K562 (cell line): Measurements from ENCODE around the gene NASP. TPM values are rescaled to one million over a fixed set of nuclear protein-coding genes. Genes with fewer than 3 reads are reported as not detected.

Experiments used
- BRD9 ChIP-seq: fragments of 450-650 bp; IDR thresholded peaks from 2 replicates; pipeline ENCODE4 v1.6.1; 2018; ENCODE audit warnings: low read depth; ENCODE audit not compliant: partially characterized antibody
- CCNT2 ChIP-seq: IDR thresholded peaks from 2 replicates; pipeline ENCODE4 v1.6.1; 2011; ENCODE audit warnings: borderline replicate concordance, low read depth, mild to moderate bottlenecking, moderate library complexity, mixed read lengths, low read length; ENCODE audit not compliant: insufficient read length; ENCODE audit errors: extremely low read depth
- CHD7 ChIP-seq: fragments of 200-600 bp; sonication (generic); IDR thresholded peaks from one replicate; pipeline ENCODE4 v1.6.1; 2012; ENCODE audit warnings: mild to moderate bottlenecking, low read depth, low read length, inconsistent platforms
- ETV1 ChIP-seq: fragments of 450-650 bp; conservative IDR thresholded peaks from 2 replicates; pipeline ENCODE4 v1.6.1; 2016; ENCODE audit warnings: missing genetic modification characterization, control low read depth, low read depth, missing compliant biosample characterization
- GTF2A2 ChIP-seq: IDR thresholded peaks from 2 replicates; pipeline ENCODE4 v1.6.1; 2016; ENCODE audit warnings: mild to moderate bottlenecking, missing genetic modification characterization, missing compliant biosample characterization
- MCM2 ChIP-seq: fragments of 450-650 bp; IDR thresholded peaks from 2 replicates; pipeline ENCODE4 v1.6.1; 2017; ENCODE audit warnings: low read depth, mild to moderate bottlenecking
- NCOA2 ChIP-seq, 2 experiments: fragments of 450-650 bp; IDR thresholded peaks; 2 replicates each; pipeline ENCODE4 v1.6.1; 2018; ENCODE audit warnings: mild to moderate bottlenecking in 2 of 2, moderate library complexity in 1 of 2; ENCODE audit not compliant: partially characterized antibody in 2 of 2
- NR1H2 ChIP-seq: sonication (generic); formaldehyde crosslinking; IDR thresholded peaks from 2 replicates; pipeline ENCODE4 v1.4.0; 2020; ENCODE audit warnings: mild to moderate bottlenecking, missing genetic modification reagents
- PHB ChIP-seq: fragments of 250-450 bp; sonication (Bioruptor Pico); IDR thresholded peaks from 2 replicates; pipeline ENCODE4 v1.5.0; 2021
- POLR2A ChIP-seq: fragments of 450-650 bp; conservative IDR thresholded peaks from 2 replicates; pipeline ENCODE4 v1.6.1; 2016
- SRF ChIP-seq, 2 experiments: fragments of 250-450, 450-650 bp in 1 of 2; sonication (Bioruptor Pico) in 1 of 2; sonication (generic) in 1 of 2; formaldehyde crosslinking; IDR thresholded peaks; 2 replicates each; pipeline versions ENCODE4 v1.5.0 to v1.5.1; 2020 to 2022; ENCODE audit warnings: mild to moderate bottlenecking in 1 of 2, missing genetic modification reagents in 1 of 2
- SRSF9 ChIP-seq: fragments of 200-400 bp; formaldehyde crosslinking; IDR thresholded peaks from 2 replicates; pipeline ENCODE4 v1.6.1; 2017; ENCODE audit warnings: low read depth, low read length, borderline replicate concordance
- STAT6 ChIP-seq: sonication (generic); formaldehyde crosslinking; IDR thresholded peaks from 2 replicates; pipeline ENCODE4 v1.8.1; 2023; ENCODE audit warnings: mild to moderate bottlenecking, missing genetic modification reagents
- ZBED1 ChIP-seq: IDR thresholded peaks from 2 replicates; pipeline ENCODE4 v1.6.1; 2014
- polyA plus RNA-seq, 8 experiments: library from polyadenylated mRNA; depleted of rRNA in 4 of 8; stranded (reverse) in 5 of 8; unstranded in 3 of 8; fragments of >200 nt; fragmentation: Nextera tagmentation in 2 of 8; fragmentation: Illumina TruSeq in 1 of 8; extraction: Ambion mirVana in 2 of 8; extraction: Trizol in 1 of 8; gene quantifications; 2 replicates each; pipeline versions ENCODE4 v1.2.1 to v1.2.3, GENCODE V29; 2011 to 2014; ENCODE audit warnings: inconsistent platforms in 1 of 8, missing spikeins in 1 of 8
- total RNA-seq, 7 experiments: library from RNA; depleted of rRNA in 6 of 7; stranded (reverse); fragments of >200 nt in 6 of 7; fragmentation: Illumina TruSeq in 2 of 7; extraction: Trizol in 2 of 7; gene quantifications; 2 replicates each; pipeline versions ENCODE4 v1.2.1 to v1.2.3, GENCODE V29; 2011 to 2021; ENCODE audit warnings: low replicate concordance in 1 of 7

NASP gene
- total and polyA plus RNA-seq, 9 of the 15 experiments (the other 6 are each of a cell fraction or from before 2014, with no cell fraction given) = 199 to 578 (median 419) TPM

- TF ChIP-seq STAT6 (CRISPR knock-in tag) = no peak
- TF ChIP-seq ETV1 = peak; percentile 31; the same call in 1 of the 2 replicates
- TF ChIP-seq NR1H2 (CRISPR knock-in tag) = peak; percentile 31; the same call in 1 of the 2 replicates
- TF ChIP-seq BRD9 = no peak
- TF ChIP-seq MCM2 = no peak
- TF ChIP-seq PHB = no peak
- TF ChIP-seq CHD7 = no peak
- TF ChIP-seq NCOA2 (IDR thresholded peaks at IDR 0.05; ENCODE audit: partially characterized antibody in 2 of 2) = no peak
- TF ChIP-seq SRF (CRISPR knock-in tag; IDR thresholded peaks at IDR 0.05) = peak in 1 of 2 experiments; percentile 52; a peak in 1 of 4 replicates
- peak; percentile 96 for TF ChIP-seq POLR2A
- no peak for TF ChIP-seq SRSF9
- no peak; the same call in 1 of the 2 replicates for TF ChIP-seq GTF2A2 (tag)
- no peak for TF ChIP-seq ZBED1
- peak; percentile 74 for TF ChIP-seq CCNT2
These were observed 33.2 kb upstream of the NASP start, which contains the start of gene AKR1A1 (continued) for GRCh38 chr1:45550401-45551351.
